ENCODE measurements around the gene TBCK. TPM values are rescaled to one million over a fixed set of nuclear protein-coding genes. Genes with fewer than 3 reads are reported as not detected.

Gene TBCK
- total and polyA plus RNA-seq, 2 of the 8 experiments (the other 6 are each of a cell fraction or from before 2014, with no cell fraction given): 10.2 to 18.7 TPM

GRCh38 chr4:106062452-106062875 lies 253.5 kb downstream of the TBCK start:
- no peak for DNase-seq (ENCODE audit: low read depth in 1 of 2, low spot score in 2 of 2)
- no peak overlapping the region for H3K18ac ChIP-seq (ENCODE audit: extremely low read depth, low read length)
- no peaks in the 10 kb centered on the region for H3K79me1 ChIP-seq (ENCODE audit: low read depth, low read length)
- H3K4me1 ChIP-seq (replicated peaks in 1 of 4; ENCODE audit: control insufficient read depth in 3 of 4, insufficient read depth in 4 of 4, low read length in 3 of 4): peaks cover 0 to 3% (median under 1%) of the 10 kb centered on the region in 4 experiments; a peak in 1 of 7 replicates
- no peak overlapping the region for H3K9ac ChIP-seq (replicated peaks in 1 of 4; ENCODE audit: extremely low read depth in 1 of 4, low read depth in 3 of 4, low read length in 3 of 4)
- H2BK5ac ChIP-seq (ENCODE audit: low read depth, low read length): no peak overlapping the region
- H4K5ac ChIP-seq (ENCODE audit: insufficient read length, low read depth, low read length): no peak overlapping the region
- no peak overlapping the region for H3K4me2 ChIP-seq (ENCODE audit: insufficient read depth in 1 of 2, low read depth in 2 of 2, low read length in 2 of 2)
- H3K56ac ChIP-seq (replicated peaks; ENCODE audit: insufficient read length, low read depth, low read length): no peak overlapping the region
- no peak overlapping the region for H2AFZ ChIP-seq (ENCODE audit: low read length)
- H3K23me2 ChIP-seq (ENCODE audit: low read depth, low read length): no peaks in the 10 kb centered on the region
- no peak overlapping the region for H2BK15ac ChIP-seq (ENCODE audit: low read length)
- ChIA-PET CTCF (ENCODE audit: partially characterized antibody) (no interaction called here), POLR2A (ENCODE audit: partially characterized antibody) (no interaction called here)
- FAIRE-seq: no peak
- no peak overlapping the region for H2BK12ac ChIP-seq (ENCODE audit: low read depth, low read length)
- H4K8ac ChIP-seq (ENCODE audit: extremely low read depth, insufficient read depth, low read length): no peak overlapping the region
- no peak overlapping the region for H2BK20ac ChIP-seq (ENCODE audit: low read length)
- H3K14ac ChIP-seq (ENCODE audit: insufficient read length): no peak overlapping the region
- no peaks in the 10 kb centered on the region for H3K9me3 ChIP-seq (ENCODE audit: insufficient read depth in 2 of 2, low read depth in 1 of 2, low read length in 1 of 2)
- no peaks in the 10 kb centered on the region for H4K20me1 ChIP-seq (replicated peaks in 1 of 2; ENCODE audit: control insufficient read depth in 1 of 2, insufficient read depth in 2 of 2, low read length in 2 of 2)
- no peaks in the 10 kb centered on the region for H3K36me3 ChIP-seq (ENCODE audit: control insufficient read depth in 2 of 4, insufficient read depth in 4 of 4, low read length in 3 of 4)
- no peak overlapping the region for H4K91ac ChIP-seq (replicated peaks; ENCODE audit: insufficient read length, low read length)
- H2AK5ac ChIP-seq (ENCODE audit: low read depth, low read length): no peak overlapping the region
- H3K27me3 ChIP-seq (replicated peaks in 1 of 4; ENCODE audit: control insufficient read depth in 3 of 4, extremely low read depth in 1 of 4, insufficient read depth in 3 of 4, low read length in 3 of 4): no peaks in the 10 kb centered on the region
- H3K23ac ChIP-seq (ENCODE audit: insufficient read length): no peak overlapping the region
- 95% methylated on average over 1 of the region's 1 CpG; no CpG with 5 or more reads in 1 of the 2 experiments for WGBS, 2 experiments (ENCODE audit: extremely low coverage in 1 of 2, insufficient coverage in 1 of 2, insufficient read length in 1 of 2, insufficient replicate concordance in 2 of 2, low coverage in 1 of 2, low lambda C conversion rate in 2 of 2, missing lambda C conversion rate in 1 of 2)
- H3K27ac ChIP-seq (ENCODE audit: low read depth, low read length): no peak overlapping the region
- H3K4ac ChIP-seq (replicated peaks; ENCODE audit: insufficient read length, low read depth, low read length): no peak overlapping the region
- H3K79me2 ChIP-seq (ENCODE audit: control insufficient read depth in 1 of 2, insufficient read depth in 2 of 2, low read length in 2 of 2): no peaks in the 10 kb centered on the region
- no peak overlapping the region for H3K4me3 ChIP-seq (ENCODE audit: extremely low read depth in 1 of 4, insufficient read depth in 2 of 4, low read depth in 3 of 4, low read length in 4 of 4)
- no peak overlapping the region for H2BK120ac ChIP-seq (replicated peaks; ENCODE audit: low read depth, low read length)
- no peak for TF ChIP-seq NANOG (IDR thresholded peaks at IDR 0.05; ENCODE audit: insufficient read depth, low read depth, low read length, poor library complexity, severe bottlenecking)
- no peak for TF ChIP-seq SAP30 (IDR thresholded peaks at IDR 0.05; ENCODE audit: insufficient read depth, insufficient replicate concordance, low read length)
- TF ChIP-seq SP4 (IDR thresholded peaks at IDR 0.05; ENCODE audit: low read length): no peak
- TF ChIP-seq CBX5 (IDR thresholded peaks at IDR 0.05; ENCODE audit: low read depth, low read length): no peak
- TF ChIP-seq ATF2 (IDR thresholded peaks at IDR 0.05; ENCODE audit: low read length): no peak
- no peak for TF ChIP-seq CTCF (IDR thresholded peaks at IDR 0.05; ENCODE audit: control extremely low read depth in 1 of 3, insufficient read depth in 1 of 3, low read depth in 1 of 3, low read length in 3 of 3)
- no peak for TF ChIP-seq RXRA (IDR thresholded peaks at IDR 0.05; ENCODE audit: insufficient read depth, low read depth, low read length)
- TF ChIP-seq TEAD4 (IDR thresholded peaks at IDR 0.05; ENCODE audit: low read depth, low read length): no peak
- TF ChIP-seq SP1 (IDR thresholded peaks at IDR 0.05; ENCODE audit: low read depth, low read length): no peak
- no peak for TF ChIP-seq EZH2 (IDR thresholded peaks at IDR 0.05; ENCODE audit: low read depth, low read length, severe bottlenecking)
